K562 (cell line): ENCODE data around the gene RPAP2. TPM values are rescaled to one million over a fixed set of nuclear protein-coding genes. Genes with fewer than 3 reads are reported as not detected.

Experiments
- ATAC-seq: fragments of 200-7000 bp; cut with Tn5 transposase; 3 replicates; pipeline ENCODE4 v1.9.1; 2020; ENCODE audit warnings: moderate library complexity
- BruUV-seq: library from RNA; stranded (reverse); fragments of 400-500 nt; replicated peaks from 2 replicates; lab custom pipeline; 2021; lab: Mats Ljungman, UMichigan
- CTCF ChIA-PET: fragments of 300-600 bp; formaldehyde crosslinking; extraction: SDS; loops from one replicate; lab custom pipeline; 2021; ENCODE audit warnings: low intra/inter-chr PET ratio; lab: Yijun Ruan, JAX
- POLR2A ChIA-PET: fragments of 300-600, 350-650 bp; sonication (Branson Sonifier 250); formaldehyde crosslinking; extraction: SDS; loops from one replicate; lab custom pipeline; 2021; ENCODE audit warnings: antibody characterized with exemption, inconsistent platforms; lab: Yijun Ruan, JAX
- DNase-seq, 4 experiments: peaks; one replicate each; pipeline versions ENCODE4 v3.0.0 to v3.0.0-alpha.2; 2011 to 2018; ENCODE audit warnings: low spot score in 3 of 4, mixed read lengths in 3 of 4; ENCODE audit errors: extremely low read depth in 1 of 4
- FAIRE-seq: peaks from 2 replicates; lab custom pipeline; 2011; peaks lifted over from hg19 to GRCh38; lab: Jason Lieb, UNC
- H2AFZ ChIP-seq: 2 replicates; pipeline ENCODE4 v1.6.0; 2011; ENCODE audit warnings: low read depth, low read length, control low read depth, inconsistent platforms
- H3K27ac ChIP-seq: fragments of 200-600 bp; 3 replicates; pipeline ENCODE4 v1.8.0; 2011; ENCODE audit warnings: low read depth, mild to moderate bottlenecking, control low read depth, inconsistent platforms, low read length, moderate library complexity, mixed read lengths; ENCODE audit errors: extremely low read depth
- H3K27me3 ChIP-seq, 2 experiments: fragments of 300-600 bp in 1 of 2; 2 replicates in 1 of 2; 3 replicates in 1 of 2; pipeline versions ENCODE4 v1.6.0 to v1.8.0; 2011; ENCODE audit warnings: inconsistent platforms in 2 of 2, low read length in 2 of 2, mild to moderate bottlenecking in 1 of 2, mixed read lengths in 1 of 2, moderate library complexity in 1 of 2; ENCODE audit not compliant: control insufficient read depth in 2 of 2, insufficient read depth in 2 of 2
- H3K36me3 ChIP-seq: fragments of 300-600 bp; 3 replicates; pipeline ENCODE4 v1.8.0; 2011; ENCODE audit warnings: mild to moderate bottlenecking, low read length, inconsistent platforms; ENCODE audit not compliant: control insufficient read depth, insufficient read depth
- H3K4me1 ChIP-seq, 2 experiments: fragments of 200-600 bp in 1 of 2; replicated peaks in 1 of 2; 2 replicates in 1 of 2; 3 replicates in 1 of 2; pipeline versions ENCODE4 v1.5.1 to v1.8.0; 2011; ENCODE audit warnings: inconsistent platforms in 2 of 2, low read length in 2 of 2, mild to moderate bottlenecking in 1 of 2, mixed read lengths in 1 of 2, moderate library complexity in 1 of 2; ENCODE audit not compliant: control insufficient read depth in 2 of 2, insufficient read depth in 2 of 2
- H3K4me2 ChIP-seq: 2 replicates; pipeline ENCODE4 v1.6.1; 2011; ENCODE audit warnings: low read length, control low read depth, inconsistent platforms, mixed read lengths; ENCODE audit not compliant: insufficient read depth
- H3K4me3 ChIP-seq: fragments of 200-600 bp; sonication (generic), shearing (Covaris generic); 2 replicates; pipeline ENCODE4 v1.5.1; 2016; ENCODE audit warnings: control low read depth, inconsistent platforms
- H3K79me2 ChIP-seq: fragments of 200-600 bp; 3 replicates; pipeline ENCODE4 v1.8.0; 2011; ENCODE audit warnings: low read length, inconsistent platforms; ENCODE audit not compliant: control insufficient read depth, insufficient read depth
- H3K9ac ChIP-seq, 2 experiments: 2 replicates each; pipeline versions ENCODE4 v1.6.0 to v1.6.1; 2011; ENCODE audit warnings: low read depth in 2 of 2, low read length in 2 of 2, control low read depth in 1 of 2, inconsistent platforms in 1 of 2, mild to moderate bottlenecking in 1 of 2, mixed read lengths in 1 of 2; ENCODE audit not compliant: insufficient read depth in 1 of 2
- H3K9me1 ChIP-seq: one replicate; pipeline ENCODE4 v1.6.0; 2011; ENCODE audit warnings: inconsistent platforms, mild to moderate bottlenecking, low read length, moderate library complexity; ENCODE audit not compliant: control insufficient read depth, insufficient read depth
- H3K9me3 ChIP-seq: replicated peaks from 2 replicates; pipeline ENCODE4 v1.5.1; 2011; ENCODE audit warnings: low read depth, low read length, inconsistent platforms; ENCODE audit not compliant: control insufficient read depth, insufficient read depth
- H4K20me1 ChIP-seq: replicated peaks from 2 replicates; pipeline ENCODE4 v1.6.1; 2011; ENCODE audit warnings: low read length, inconsistent platforms, mixed read lengths; ENCODE audit not compliant: control insufficient read depth, insufficient read depth
- DIDO1 ChIP-seq: fragments of 450-650 bp; IDR thresholded peaks from 2 replicates; pipeline ENCODE4 v1.6.1; 2016; ENCODE audit warnings: low read depth, missing biosample characterization, missing genetic modification characterization
- IRF9 ChIP-seq: fragments of 450-650 bp; IDR thresholded peaks from 2 replicates; pipeline ENCODE4 v1.6.1; 2016; ENCODE audit warnings: missing biosample characterization, missing genetic modification characterization
- KAT2B ChIP-seq: IDR thresholded peaks from one replicate; pipeline ENCODE4 v1.6.1; 2012; ENCODE audit warnings: low read depth, mild to moderate bottlenecking, control low read depth, inconsistent platforms, low read length, moderate library complexity
- MCM7 ChIP-seq, 2 experiments: fragments of 450-650 bp; IDR thresholded peaks; 2 replicates each; pipeline ENCODE4 v1.6.1; 2016 to 2018
- SREBF1 ChIP-seq: fragments of 150-350 bp; IDR thresholded peaks from 2 replicates; pipeline ENCODE4 v1.6.1; 2014; ENCODE audit warnings: antibody characterized with exemption, low read depth, low read length, borderline replicate concordance
- STAT6 ChIP-seq: sonication (generic); formaldehyde crosslinking; IDR thresholded peaks from 2 replicates; pipeline ENCODE4 v1.8.1; 2023; ENCODE audit warnings: mild to moderate bottlenecking, missing genetic modification reagents
- ZFPM2 ChIP-seq: fragments of 250-450 bp; sonication (Bioruptor Pico); IDR thresholded peaks from 2 replicates; pipeline ENCODE4 v1.5.1; 2022; ENCODE audit warnings: mild to moderate bottlenecking
- WGBS: fragments of 100-300 bp; shearing (Covaris generic); methylation state at CpG from one replicate; pipeline ENCODE4 v1.1.6; 2016; ENCODE audit warnings: low coverage, mixed read lengths; ENCODE audit not compliant: insufficient coverage; ENCODE audit errors: missing lambda C conversion rate; 5-methylcytosine and 5-hydroxymethylcytosine counted together
- in situ Hi-C: fragments of 300-500 bp; cut with MboI; formaldehyde crosslinking; loops from 4 replicates; pipeline ENCODE4 v1.15.0; 2018; ENCODE audit warnings: inconsistent platforms, mixed read lengths
- intact Hi-C: fragments of 100-400 bp; cut with micrococcal nuclease; formaldehyde crosslinking; loops from 2 replicates; pipeline ENCODE4 v1.14.2; 2022
- polyA plus RNA-seq, 8 experiments: library from polyadenylated mRNA; depleted of rRNA in 4 of 8; stranded (reverse) in 5 of 8; unstranded in 3 of 8; fragments of >200 nt; fragmentation: Nextera tagmentation in 2 of 8; fragmentation: Illumina TruSeq in 1 of 8; extraction: Ambion mirVana in 2 of 8; extraction: Trizol in 1 of 8; gene quantifications; 2 replicates each; pipeline versions ENCODE4 v1.2.1 to v1.2.3, GENCODE V29; 2011 to 2014; ENCODE audit warnings: inconsistent platforms in 1 of 8, missing spikeins in 1 of 8
- total RNA-seq, 7 experiments: library from RNA; depleted of rRNA in 6 of 7; stranded (reverse); fragments of >200 nt in 6 of 7; fragmentation: Illumina TruSeq in 2 of 7; extraction: Trizol in 2 of 7; gene quantifications; 2 replicates each; pipeline versions ENCODE4 v1.2.1 to v1.2.3, GENCODE V29; 2011 to 2021; ENCODE audit warnings: low replicate concordance in 1 of 7
- TF ChIP-seq, protein P1 (sequence below): fragments of 450-650 bp; formaldehyde crosslinking; IDR thresholded peaks from 2 replicates; pipeline ENCODE4 v1.4.0; 2020; ENCODE audit warnings: mild to moderate bottlenecking, moderate library complexity
- TF ChIP-seq, protein P2 (sequence below): IDR thresholded peaks from 2 replicates; pipeline ENCODE4 v1.6.1; 2012; ENCODE audit warnings: low read depth, low read length, improper control_type of control experiment, borderline replicate concordance

The RPAP2 gene
- total and polyA plus RNA-seq, 9 of the 15 experiments (the other 6 are each of a cell fraction or from before 2014, with no cell fraction given), result 6.2 to 41.7 (median 28.7) TPM

DNA sequence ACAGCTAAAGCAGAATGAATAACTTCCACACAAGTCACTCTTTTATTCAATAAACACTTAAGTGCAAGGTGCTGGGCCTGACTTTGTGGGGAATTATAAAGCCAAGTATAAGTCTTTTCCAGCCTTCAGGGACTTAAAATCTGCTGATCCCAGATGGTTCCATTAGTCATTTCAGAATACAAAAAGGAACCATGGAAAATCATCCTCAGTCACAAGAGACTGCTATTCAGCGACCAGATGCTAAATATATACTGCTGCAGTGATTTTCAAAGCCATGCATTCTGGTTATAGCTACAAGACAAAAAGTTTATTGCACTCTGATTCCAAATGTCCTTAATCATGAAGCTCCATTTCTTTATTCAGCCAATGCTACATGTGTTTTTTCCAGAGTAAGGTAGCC lies 25.8 kb upstream of the RPAP2 start:
- Histone ChIP-seq H3K9ac (no peak overlapping the region), H3K4me2 (no peak overlapping the region), H3K27me3 (no peaks in the 10 kb centered on the region), H3K27ac (no peak overlapping the region), H3K36me3 (peaks cover 57% of the 10 kb centered on the region), H3K4me1 (no peaks in the 10 kb centered on the region), H2AFZ (no peak overlapping the region), H3K4me3 (no peak overlapping the region), H3K79me2 (no peaks in the 10 kb centered on the region), H4K20me1 (no peaks in the 10 kb centered on the region), H3K9me1 (no peaks in the 10 kb centered on the region), H3K9me3 (no peaks in the 10 kb centered on the region)
- DNase-seq (no peak), FAIRE-seq (no peak), ATAC-seq (no peak)
- POLR2A ChIA-PET, result interaction anchor here (0.6 kb wide), 1 partner anchor 90 kb away, joined by 3 read pairs; no protein-coding TSS in a partner anchor
- TF ChIP-seq, protein P1, sequence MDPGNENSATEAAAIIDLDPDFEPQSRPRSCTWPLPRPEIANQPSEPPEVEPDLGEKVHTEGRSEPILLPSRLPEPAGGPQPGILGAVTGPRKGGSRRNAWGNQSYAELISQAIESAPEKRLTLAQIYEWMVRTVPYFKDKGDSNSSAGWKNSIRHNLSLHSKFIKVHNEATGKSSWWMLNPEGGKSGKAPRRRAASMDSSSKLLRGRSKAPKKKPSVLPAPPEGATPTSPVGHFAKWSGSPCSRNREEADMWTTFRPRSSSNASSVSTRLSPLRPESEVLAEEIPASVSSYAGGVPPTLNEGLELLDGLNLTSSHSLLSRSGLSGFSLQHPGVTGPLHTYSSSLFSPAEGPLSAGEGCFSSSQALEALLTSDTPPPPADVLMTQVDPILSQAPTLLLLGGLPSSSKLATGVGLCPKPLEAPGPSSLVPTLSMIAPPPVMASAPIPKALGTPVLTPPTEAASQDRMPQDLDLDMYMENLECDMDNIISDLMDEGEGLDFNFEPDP (CRISPR knock-in tag), result no peak
- TF ChIP-seq MCM7 (IDR thresholded peaks at IDR 0.05) (no peak), IRF9 (tag) (no peak), DIDO1 (tag) (no peak), SREBF1 (no peak), ZFPM2 (CRISPR knock-in tag) (no peak), STAT6 (no peak), KAT2B (no peak)
- TF ChIP-seq, protein P2, sequence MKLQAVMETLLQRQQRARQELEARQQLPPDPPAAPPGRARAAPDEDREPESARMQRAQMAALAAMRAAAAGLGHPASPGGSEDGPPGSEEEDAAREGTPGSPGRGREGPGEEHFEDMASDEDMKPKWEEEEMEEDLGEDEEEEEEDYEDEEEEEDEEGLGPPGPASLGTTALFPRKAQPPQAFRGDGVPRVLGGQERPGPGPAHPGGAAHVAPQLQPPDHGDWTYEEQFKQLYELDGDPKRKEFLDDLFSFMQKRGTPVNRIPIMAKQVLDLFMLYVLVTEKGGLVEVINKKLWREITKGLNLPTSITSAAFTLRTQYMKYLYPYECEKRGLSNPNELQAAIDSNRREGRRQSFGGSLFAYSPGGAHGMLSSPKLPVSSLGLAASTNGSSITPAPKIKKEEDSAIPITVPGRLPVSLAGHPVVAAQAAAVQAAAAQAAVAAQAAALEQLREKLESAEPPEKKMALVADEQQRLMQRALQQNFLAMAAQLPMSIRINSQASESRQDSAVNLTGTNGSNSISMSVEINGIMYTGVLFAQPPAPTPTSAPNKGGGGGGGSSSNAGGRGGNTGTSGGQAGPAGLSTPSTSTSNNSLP, result no peak
- intact Hi-C loops, result no loop called here
- 100% methylated on average over 1 of the region's 1 CpG for WGBS
- in situ Hi-C loops, result no loop called here
- no TSS peak for BruUV-seq
- CTCF ChIA-PET, result no interaction called here
